CD4-positive, alpha-beta T cell treated with Interleukin-4 for 1 hour (primary cell): ENCODE results near the gene TAP1.
"Not testable (repeated sequence)": the region's sequence is repeated elsewhere in the genome, so short reads cannot be mapped to it uniquely, and the experiment has no call there.

Experiments
- DNase-seq, 2 donors: peaks; one replicate each; pipeline ENCODE4 v3.0.0-alpha.2; 2020 to 2022

Gene TAP1

GRCh38 chr6:32853541-32854375 lies at the start of gene TAP1, which contains the start of gene PSMB9:
TSS of gene TAP1 (minus strand) at chr6:32853704. CDS start at chr6:32853636, 68 bp downstream.
TSS of gene PSMB9 (plus strand) at chr6:32854192. CDS start at chr6:32854230, 38 bp downstream.
- DNase-seq: peak; percentile 95 to 96

DNA sequence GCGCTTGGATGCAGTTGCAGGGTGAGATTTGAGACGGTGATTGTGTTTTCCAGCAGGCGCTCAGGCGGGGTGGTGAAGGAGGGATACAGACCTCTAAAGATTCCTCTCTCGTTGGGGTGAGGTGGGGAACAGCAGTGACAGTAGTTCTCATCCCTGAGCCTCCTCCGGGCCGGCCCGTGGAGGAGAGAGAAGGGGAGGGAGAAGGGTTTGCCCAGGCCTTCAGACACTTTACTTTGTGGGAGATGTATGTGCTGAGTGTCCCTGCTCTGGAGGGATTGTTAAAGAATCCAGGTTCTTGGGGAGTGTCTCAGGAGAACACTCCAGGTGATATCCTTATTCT lies 41.5 kb upstream of the TAP1 start:
- no peak for DNase-seq

DNA sequence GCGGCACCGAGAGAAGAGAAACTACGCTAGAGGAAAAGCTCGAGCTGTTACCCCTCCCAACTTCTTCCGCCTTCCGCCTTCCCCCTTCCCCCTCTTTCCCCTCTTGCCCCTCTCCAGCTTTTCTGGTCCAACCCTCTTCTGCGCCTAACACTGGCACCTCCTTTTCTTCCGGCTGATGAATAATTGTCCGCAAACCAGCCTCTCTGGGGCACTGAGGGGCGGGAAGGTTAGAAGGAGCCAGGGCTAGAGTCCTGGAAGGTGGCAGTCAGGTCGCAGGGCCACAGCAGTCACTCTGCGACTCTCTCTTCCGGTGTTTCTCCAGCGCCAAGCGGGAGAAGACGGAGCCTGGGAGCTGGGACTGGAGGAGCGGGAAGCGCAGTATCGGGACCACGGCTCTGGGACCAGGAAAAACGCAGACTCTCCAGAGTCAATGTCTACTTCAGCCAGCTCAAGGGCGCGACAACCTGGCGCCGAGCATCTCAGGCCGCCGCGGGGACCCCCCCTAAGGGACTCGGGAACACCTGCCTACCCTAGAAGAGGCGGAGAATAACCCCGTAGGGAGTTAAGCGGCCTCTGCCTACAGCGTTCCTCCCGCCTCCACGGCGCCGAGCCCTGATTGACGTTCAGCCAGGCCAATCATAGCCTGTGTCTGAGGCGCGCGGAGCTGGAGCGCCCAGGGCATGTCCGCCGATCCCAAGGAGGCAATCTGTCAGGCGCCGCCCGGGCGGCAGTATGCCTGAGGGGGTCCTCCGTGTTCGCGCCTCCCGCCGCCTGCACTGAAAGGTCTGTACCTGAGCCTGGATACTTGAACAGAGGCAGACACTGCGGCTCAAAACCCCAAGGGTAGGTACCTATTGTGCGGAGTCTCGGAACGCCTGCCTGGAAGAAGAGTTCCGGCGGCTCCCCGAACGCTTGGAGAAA lies 40.8 kb upstream of the TAP1 start:
- peak; percentile 94 to 95 for DNase-seq

- DNase-seq: no peak
Measured at GRCh38 chr6:32890831-32891230, 37.3 kb upstream of the TAP1 start.

- no peak for DNase-seq
Measured at GRCh38 chr6:32889533-32889932, 36.0 kb upstream of the TAP1 start.

GRCh38 chr6:32888576-32888975 lies 35.1 kb upstream of the TAP1 start:
- no peak for DNase-seq

- DNase-seq: no peak
Measured at GRCh38 chr6:32887616-32888015, 34.1 kb upstream of the TAP1 start.

GRCh38 chr6:32886681-32887383 lies 33.3 kb upstream of the TAP1 start:
- no peak for DNase-seq

- peak in 1 of 2 donors; percentile 85 for DNase-seq
Measured at GRCh38 chr6:32885698-32886286, 32.3 kb upstream of the TAP1 start.

GRCh38 chr6:32883789-32884188 lies 30.3 kb upstream of the TAP1 start:
- no peak for DNase-seq

DNA sequence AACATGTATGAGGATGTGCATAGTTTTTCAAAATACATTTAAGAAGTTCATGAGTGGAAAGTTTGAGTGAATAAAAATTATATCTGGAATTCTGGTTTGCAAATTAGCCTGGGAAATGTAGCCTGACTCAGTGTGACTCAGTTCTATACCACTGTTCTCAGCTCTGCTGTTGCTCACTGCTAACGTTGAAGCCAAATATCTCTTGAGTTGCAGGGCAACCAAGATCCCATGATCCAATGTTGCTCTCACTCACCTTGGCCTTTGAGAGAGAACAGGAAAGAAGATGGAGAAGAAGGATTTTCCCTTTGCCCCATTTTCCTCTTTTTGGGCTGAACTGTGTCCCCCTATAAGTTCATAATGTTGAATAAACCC lies 29.4 kb upstream of the TAP1 start:
- no peak for DNase-seq

DNA sequence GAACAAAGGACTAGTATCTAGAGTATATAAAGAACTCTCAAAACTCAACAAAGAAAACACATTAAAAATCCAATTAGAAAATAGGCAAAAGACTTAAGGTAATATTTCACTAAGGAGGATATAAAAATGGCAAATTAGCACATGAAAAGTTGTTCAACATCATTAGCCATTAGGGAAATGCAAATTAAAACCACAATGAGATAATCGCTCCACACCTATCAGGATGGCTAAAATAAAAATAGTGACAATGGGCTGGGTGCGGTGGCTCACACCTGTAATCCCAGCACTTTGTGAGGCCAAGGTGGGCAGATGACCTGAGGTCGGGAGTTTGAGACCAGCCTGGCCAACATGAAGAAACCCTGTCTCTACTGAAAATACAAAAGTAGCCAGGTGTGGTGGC lies 27.5 kb upstream of the TAP1 start:
- not testable (repeated sequence) for DNase-seq

DNA sequence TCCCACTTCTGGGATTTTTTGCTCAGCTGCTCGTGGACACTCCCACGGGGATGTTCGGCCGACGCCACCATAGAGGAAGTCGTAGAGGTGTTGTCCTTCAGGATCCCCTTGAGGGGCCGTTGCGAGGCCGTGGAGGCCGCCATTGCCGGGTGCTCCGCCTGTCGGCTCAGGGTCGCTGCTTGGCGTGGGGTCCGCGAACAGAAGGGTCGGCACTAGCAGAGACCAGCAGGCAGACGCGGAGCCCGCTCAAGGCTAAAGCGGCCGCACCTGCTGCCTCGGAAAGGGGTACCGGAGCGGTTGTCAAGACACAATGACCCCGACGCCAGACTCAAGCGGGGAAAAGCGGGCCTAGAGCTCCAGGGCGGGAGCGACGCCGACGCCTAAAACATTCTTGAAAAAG lies 26.2 kb upstream of the TAP1 start:
- DNase-seq: no peak

- no peak for DNase-seq
Measured at GRCh38 chr6:32876603-32877002, 23.1 kb upstream of the TAP1 start.

DNA sequence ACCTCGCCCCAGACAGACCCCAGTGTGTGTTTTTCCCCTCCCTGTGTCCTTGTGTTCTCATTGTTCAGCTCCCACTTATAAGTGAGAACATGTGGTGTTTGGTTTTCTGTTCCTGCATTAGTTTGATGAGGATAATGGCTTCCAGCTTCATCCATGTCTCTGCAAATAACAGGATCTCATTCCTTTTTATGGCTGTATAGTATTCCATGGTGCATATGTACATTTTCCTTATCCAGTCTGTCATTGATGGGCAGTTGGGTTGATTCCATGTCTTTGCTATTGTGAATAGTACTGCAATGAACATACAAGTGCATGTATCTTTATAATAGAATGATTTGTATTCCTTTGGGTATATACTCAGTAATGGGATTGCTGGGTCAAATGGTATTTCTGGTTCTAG lies 20.4 kb upstream of the TAP1 start:
- DNase-seq: not testable (repeated sequence)

DNA sequence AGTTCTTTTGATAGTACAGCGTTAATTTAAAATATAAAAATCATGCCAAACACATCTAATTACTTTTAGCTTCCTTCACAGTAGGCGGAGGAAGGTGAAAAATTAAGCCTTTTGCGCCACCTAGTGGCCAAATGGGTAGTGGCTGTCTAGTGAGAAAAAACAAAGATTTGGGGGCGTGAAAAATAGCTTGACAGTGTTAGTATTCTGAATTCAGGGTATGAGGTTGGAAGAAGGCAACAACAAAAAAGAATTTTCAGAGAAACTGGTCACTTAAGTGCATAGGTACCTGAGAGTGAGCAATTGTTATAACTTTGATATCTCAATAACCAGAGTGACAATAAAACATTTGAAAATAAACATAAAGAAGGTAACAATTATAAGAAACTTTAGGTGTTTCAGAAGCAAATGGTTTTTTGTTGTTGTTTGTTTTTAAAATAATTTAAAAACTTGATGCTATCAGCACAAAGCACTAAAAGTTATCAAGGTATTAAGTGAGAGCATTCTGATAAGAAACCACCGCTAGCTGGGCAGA lies 14.8 kb upstream of the TAP1 start:
- peak; percentile 86 to 89 for DNase-seq

GRCh38 chr6:32867554-32868256 lies 14.2 kb upstream of the TAP1 start:
- no peak for DNase-seq

GRCh38 chr6:32867022-32867477 lies 13.5 kb upstream of the TAP1 start:
- peak in 1 of 2 donors; percentile 47 for DNase-seq

DNA sequence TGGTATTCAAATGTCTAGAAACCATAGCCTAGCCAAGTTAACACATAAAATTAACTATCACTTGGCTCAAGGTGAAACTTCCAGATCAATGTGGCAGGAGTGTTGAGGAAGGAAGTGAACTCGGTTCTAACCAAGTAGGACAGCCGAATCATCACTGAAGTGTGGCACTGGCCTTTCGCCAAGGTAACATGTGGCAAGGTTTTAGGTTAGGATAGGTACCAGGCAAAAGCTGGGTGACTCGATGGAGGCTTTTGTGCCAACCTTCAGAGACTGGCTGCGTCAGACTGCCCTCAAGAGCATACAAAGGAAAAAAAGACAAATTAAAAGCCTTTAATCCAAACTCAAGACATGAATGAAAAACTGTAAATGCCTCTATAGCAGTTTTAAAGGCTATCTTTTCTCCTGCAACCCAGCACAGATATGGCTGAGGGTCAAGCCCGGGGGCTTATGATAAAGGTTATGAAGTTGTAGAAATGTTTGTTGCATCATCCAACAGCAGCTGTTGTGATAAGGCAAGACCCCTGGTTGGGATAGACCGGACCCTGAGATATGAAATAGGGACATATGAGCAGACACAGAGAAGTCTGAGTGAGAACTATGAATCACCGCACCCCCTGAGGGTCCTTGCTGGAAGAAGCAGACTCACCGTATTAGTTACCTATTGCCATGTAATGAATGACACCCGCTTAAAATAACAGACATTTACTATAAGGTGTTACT lies 12.4 kb upstream of the TAP1 start:
- DNase-seq: no peak

GRCh38 chr6:32862725-32863124 lies 9.2 kb upstream of the TAP1 start:
- no peak for DNase-seq

GRCh38 chr6:32860674-32861073 lies 7.2 kb upstream of the TAP1 start:
- no peak for DNase-seq
